Activated CD4-positive, alpha-beta memory T cell treated with anti-CD3 and anti-CD28 coated beads, Interleukin-2, amount 10 ng/mL, durations not matched to agents 7 days and 5 days (primary cell): ENCODE measurements around the gene FHAD1. TPM values are rescaled to one million over a fixed set of nuclear protein-coding genes. Genes with fewer than 3 reads are reported as not detected.
"Not testable (repeated sequence)": the region's sequence is repeated elsewhere in the genome, so short reads cannot be mapped to it uniquely, and the experiment has no call there.

Experiments used
- CTCF ChIA-PET: fragments of 350-600 bp; sonication (Branson Sonifier 250); formaldehyde crosslinking; loops from one replicate; lab custom pipeline; 2021; ENCODE audit warnings: antibody characterized with exemption, inconsistent platforms; lab: Charles Lee
- POLR2A ChIA-PET: fragments of 350-600 bp; sonication (Branson Sonifier 250); formaldehyde crosslinking; loops from one replicate; lab custom pipeline; 2021; ENCODE audit warnings: antibody characterized with exemption; lab: Charles Lee
- DNase-seq: peaks from one replicate; pipeline ENCODE4 v3.0.0-alpha.2; 2020
- H3K27ac Mint-ChIP-seq: one replicate; pipeline ENCODE4 v1.8.0; 2021; ENCODE audit warnings: mild to moderate bottlenecking, mixed read lengths
- H3K27me3 Mint-ChIP-seq: one replicate; pipeline ENCODE4 v1.8.0; 2021; ENCODE audit warnings: mixed read lengths
- H3K36me3 Mint-ChIP-seq: one replicate; pipeline ENCODE4 v1.8.0; 2021; ENCODE audit warnings: low read depth, mixed read lengths
- H3K4me1 Mint-ChIP-seq: one replicate; pipeline ENCODE4 v1.8.0; 2021; ENCODE audit warnings: mixed read lengths
- H3K4me3 Mint-ChIP-seq: one replicate; pipeline ENCODE4 v1.8.0; 2021; ENCODE audit warnings: mild to moderate bottlenecking, mixed read lengths
- H3K9me3 Mint-ChIP-seq: one replicate; pipeline ENCODE4 v1.8.0; 2021; ENCODE audit warnings: mixed read lengths
- total RNA-seq, 2 experiments: library from RNA; stranded (reverse); gene quantifications; one replicate each; pipeline ENCODE4 v1.2.3, GENCODE V29; 2021

Gene FHAD1
- total RNA-seq, 2 experiments from 2014 or later: 0.18 TPM; not detected in 1

- no peaks in the 10 kb centered on the region for H3K9me3 Mint-ChIP-seq
- CTCF ChIA-PET: no interaction called here
These were observed 124.9 kb downstream of the FHAD1 start for GRCh38 chr1:15371610-15372545.

GRCh38 chr1:15378729-15379128 lies 131.7 kb downstream of the FHAD1 start:
- no peak for DNase-seq
- ChIA-PET POLR2A (no interaction called here), CTCF (no interaction called here)
- H3K36me3 Mint-ChIP-seq: no peaks in the 10 kb centered on the region
- H3K4me3 Mint-ChIP-seq: no peak overlapping the region
- no peaks in the 10 kb centered on the region for H3K4me1 Mint-ChIP-seq
- H3K27ac Mint-ChIP-seq: no peak overlapping the region
- no peaks in the 10 kb centered on the region for H3K9me3 Mint-ChIP-seq
- H3K27me3 Mint-ChIP-seq: peaks cover 11% of the 10 kb centered on the region

More at GRCh38 chr1:15371610-15372545, 124.9 kb downstream of the FHAD1 start:
- Mint-ChIP-seq H3K4me1 (no peaks in the 10 kb centered on the region), H3K36me3 (no peaks in the 10 kb centered on the region), H3K4me3 (no peak overlapping the region), H3K27me3 (peaks cover 2% of the 10 kb centered on the region), H3K27ac (no peak overlapping the region)
- no peak for DNase-seq
- POLR2A ChIA-PET: no interaction called here

GRCh38 chr1:15379151-15379550 lies 132.1 kb downstream of the FHAD1 start:
- H3K27me3 Mint-ChIP-seq: peaks cover 11% of the 10 kb centered on the region
- CTCF ChIA-PET, POLR2A ChIA-PET, H3K27ac Mint-ChIP-seq, H3K9me3 Mint-ChIP-seq, H3K36me3 Mint-ChIP-seq, DNase-seq, H3K4me1 Mint-ChIP-seq, H3K4me3 Mint-ChIP-seq: not testable (repeated sequence)

- DNase-seq: no peak
- H3K9me3 Mint-ChIP-seq: no peaks in the 10 kb centered on the region
- peaks cover 18% of the 10 kb centered on the region for H3K27me3 Mint-ChIP-seq
- H3K4me1 Mint-ChIP-seq: peaks cover 5% of the 10 kb centered on the region
- H3K4me3 Mint-ChIP-seq: no peak overlapping the region
- ChIA-PET CTCF (no interaction called here), POLR2A (no interaction called here)
- H3K36me3 Mint-ChIP-seq: no peaks in the 10 kb centered on the region
- H3K27ac Mint-ChIP-seq: no peak overlapping the region
These were observed 133.8 kb downstream of the FHAD1 start for GRCh38 chr1:15380601-15381508.

GRCh38 chr1:15381805-15382204 lies 134.8 kb downstream of the FHAD1 start:
- CTCF ChIA-PET: no interaction called here

GRCh38 chr1:15382601-15383518 lies 135.8 kb downstream of the FHAD1 start:
- ChIA-PET CTCF (no interaction called here), POLR2A (no interaction called here)
- H3K27me3 Mint-ChIP-seq: peaks cover 23% of the 10 kb centered on the region
- H3K4me1 Mint-ChIP-seq: peaks cover 5% of the 10 kb centered on the region
- H3K4me3 Mint-ChIP-seq: no peak overlapping the region
- no peaks in the 10 kb centered on the region for H3K36me3 Mint-ChIP-seq
- H3K9me3 Mint-ChIP-seq: no peaks in the 10 kb centered on the region
- H3K27ac Mint-ChIP-seq: no peak overlapping the region
- no peak for DNase-seq

More at GRCh38 chr1:15381805-15382204, 134.8 kb downstream of the FHAD1 start:
- Mint-ChIP-seq H3K27me3 (peaks cover 21% of the 10 kb centered on the region), H3K4me3 (no peak overlapping the region), H3K36me3 (no peaks in the 10 kb centered on the region), H3K27ac (no peak overlapping the region), H3K4me1 (peaks cover 5% of the 10 kb centered on the region), H3K9me3 (no peaks in the 10 kb centered on the region)
- no peak for DNase-seq
- POLR2A ChIA-PET: interaction anchor here (0.9 kb wide), 1 partner anchor 24 kb away, joined by 3 read pairs; no protein-coding TSS in a partner anchor

GRCh38 chr1:15383810-15384209 lies 136.8 kb downstream of the FHAD1 start:
- no peaks in the 10 kb centered on the region for H3K36me3 Mint-ChIP-seq
- H3K27ac Mint-ChIP-seq: no peak overlapping the region
- peaks cover 5% of the 10 kb centered on the region for H3K4me1 Mint-ChIP-seq
- no peak for DNase-seq
- H3K9me3 Mint-ChIP-seq: no peaks in the 10 kb centered on the region
- ChIA-PET CTCF (no interaction called here), POLR2A (no interaction called here)
- H3K27me3 Mint-ChIP-seq: peaks cover 27% of the 10 kb centered on the region
- H3K4me3 Mint-ChIP-seq: no peak overlapping the region

GRCh38 chr1:15384301-15384901 lies 137.4 kb downstream of the FHAD1 start:
- H3K4me3 Mint-ChIP-seq: no peak overlapping the region
- POLR2A ChIA-PET: no interaction called here
- H3K27ac Mint-ChIP-seq: no peak overlapping the region
- H3K4me1 Mint-ChIP-seq: peaks cover 5% of the 10 kb centered on the region
- H3K9me3 Mint-ChIP-seq: no peaks in the 10 kb centered on the region
- no peaks in the 10 kb centered on the region for H3K36me3 Mint-ChIP-seq
- CTCF ChIA-PET: no interaction called here
- no peak for DNase-seq
- H3K27me3 Mint-ChIP-seq: peaks cover 27% of the 10 kb centered on the region

- H3K36me3 Mint-ChIP-seq: no peaks in the 10 kb centered on the region
- H3K27me3 Mint-ChIP-seq: peaks cover 22% of the 10 kb centered on the region
- H3K4me1 Mint-ChIP-seq: peaks cover 5% of the 10 kb centered on the region
- no peak overlapping the region for H3K4me3 Mint-ChIP-seq
- ChIA-PET POLR2A (no interaction called here), CTCF (no interaction called here)
- no peak overlapping the region for H3K27ac Mint-ChIP-seq
- no peak for DNase-seq
- no peaks in the 10 kb centered on the region for H3K9me3 Mint-ChIP-seq
These were observed 138.4 kb downstream of the FHAD1 start for GRCh38 chr1:15385420-15385819.

- H3K4me1 Mint-ChIP-seq: peaks cover 5% of the 10 kb centered on the region
These were observed 139.2 kb downstream of the FHAD1 start for GRCh38 chr1:15386164-15386749.

GRCh38 chr1:15388201-15388880 lies 141.3 kb downstream of the FHAD1 start:
- no peaks in the 10 kb centered on the region for H3K9me3 Mint-ChIP-seq
- H3K4me3 Mint-ChIP-seq: no peak overlapping the region
- DNase-seq: no peak
- H3K36me3 Mint-ChIP-seq: no peaks in the 10 kb centered on the region
- peaks cover 5% of the 10 kb centered on the region for H3K4me1 Mint-ChIP-seq
- CTCF ChIA-PET: no interaction called here
- no peak overlapping the region for H3K27ac Mint-ChIP-seq
- POLR2A ChIA-PET: no interaction called here
- peaks cover 22% of the 10 kb centered on the region for H3K27me3 Mint-ChIP-seq

More at GRCh38 chr1:15386164-15386749, 139.2 kb downstream of the FHAD1 start:
- peaks cover 22% of the 10 kb centered on the region for H3K27me3 Mint-ChIP-seq
- no peak for DNase-seq
- no peak overlapping the region for H3K27ac Mint-ChIP-seq
- no peaks in the 10 kb centered on the region for H3K36me3 Mint-ChIP-seq
- ChIA-PET POLR2A (no interaction called here), CTCF (no interaction called here)
- no peaks in the 10 kb centered on the region for H3K9me3 Mint-ChIP-seq
- H3K4me3 Mint-ChIP-seq: no peak overlapping the region
